PFSK-1 (cell line): ENCODE data around the gene SAP130.

Experiments used
- POLR2AphosphoS5 ChIP-seq: IDR thresholded peaks from 2 replicates; pipeline ENCODE4 v1.6.1; 2012; ENCODE audit warnings: low read depth, mild to moderate bottlenecking, control low read depth, low read length, moderate library complexity
- TAF1 ChIP-seq: IDR thresholded peaks from 2 replicates; pipeline ENCODE4 v1.6.1; 2012; ENCODE audit warnings: low read length, control low read depth, borderline replicate concordance; ENCODE audit not compliant: insufficient read depth

GRCh38 chr2:127943186-127943585 lies 84.7 kb downstream of the SAP130 start:
- TF ChIP-seq POLR2AphosphoS5 = no peak
- TF ChIP-seq TAF1 = no peak
